Measurements from ENCODE around the gene ADAM12. TPM values are rescaled to one million over a fixed set of nuclear protein-coding genes. Genes with fewer than 3 reads are reported as not detected.

The ADAM12 gene
- total RNA-seq, 3 donors from 2014 or later: 0.34 to 0.87 (median 0.51) TPM

- no peaks in the 10 kb centered on the region for H3K9me3 Mint-ChIP-seq
- ATAC-seq: no peak
- H3K36me3 Mint-ChIP-seq (ENCODE audit: insufficient read depth): no peaks in the 10 kb centered on the region
- H3K27me3 Mint-ChIP-seq (ENCODE audit: low read depth): no peaks in the 10 kb centered on the region
- H3K4me3 Mint-ChIP-seq: no peak overlapping the region
- DNase-seq: no peak
- H3K4me1 Mint-ChIP-seq (ENCODE audit: low read depth): no peaks in the 10 kb centered on the region
Measured at GRCh38 chr10:126081841-126082466, 306.3 kb downstream of the ADAM12 start.

- DNase-seq (no peak), ATAC-seq (no peak)
- Mint-ChIP-seq H3K36me3 (ENCODE audit: insufficient read depth) (no peaks in the 10 kb centered on the region), H3K9me3 (no peaks in the 10 kb centered on the region), H3K27me3 (ENCODE audit: low read depth) (no peaks in the 10 kb centered on the region), H3K4me1 (ENCODE audit: low read depth) (no peaks in the 10 kb centered on the region), H3K4me3 (no peak overlapping the region)
Measured at GRCh38 chr10:126080879-126081411, 307.3 kb downstream of the ADAM12 start.

GRCh38 chr10:126080291-126080825, 307.9 kb downstream of the ADAM12 start:
- Mint-ChIP-seq H3K4me3 (no peak overlapping the region), H3K4me1 (ENCODE audit: low read depth) (no peaks in the 10 kb centered on the region), H3K9me3 (no peaks in the 10 kb centered on the region), H3K36me3 (ENCODE audit: insufficient read depth) (no peaks in the 10 kb centered on the region), H3K27me3 (ENCODE audit: low read depth) (no peaks in the 10 kb centered on the region)
- DNase-seq (no peak), ATAC-seq (no peak)

DNA sequence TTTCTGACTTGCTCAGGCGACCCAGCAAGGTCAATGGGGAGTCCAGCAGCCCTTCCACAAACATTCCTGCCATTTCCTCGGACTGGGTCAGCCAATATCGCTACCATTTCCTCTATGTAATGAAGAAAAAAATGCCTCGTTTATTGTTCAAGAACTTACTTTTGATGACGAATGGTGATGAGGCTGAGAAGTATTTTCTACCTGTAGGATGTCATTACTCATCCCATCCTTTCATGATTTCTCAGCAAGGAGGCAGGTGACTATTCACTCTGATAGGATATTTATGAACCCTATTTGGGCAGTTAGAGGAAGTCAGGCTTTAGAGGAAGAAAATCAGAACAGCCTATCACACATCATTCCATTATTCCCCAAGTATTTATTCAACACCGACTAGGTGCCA, 313.3 kb downstream of the ADAM12 start:
- DNase-seq: no peak
- Mint-ChIP-seq H3K4me1 (ENCODE audit: low read depth) (no peaks in the 10 kb centered on the region), H3K27me3 (ENCODE audit: low read depth) (peaks cover 2% of the 10 kb centered on the region), H3K4me3 (no peak overlapping the region), H3K36me3 (ENCODE audit: insufficient read depth) (no peaks in the 10 kb centered on the region), H3K9me3 (no peaks in the 10 kb centered on the region)
- ATAC-seq: no peak

DNA sequence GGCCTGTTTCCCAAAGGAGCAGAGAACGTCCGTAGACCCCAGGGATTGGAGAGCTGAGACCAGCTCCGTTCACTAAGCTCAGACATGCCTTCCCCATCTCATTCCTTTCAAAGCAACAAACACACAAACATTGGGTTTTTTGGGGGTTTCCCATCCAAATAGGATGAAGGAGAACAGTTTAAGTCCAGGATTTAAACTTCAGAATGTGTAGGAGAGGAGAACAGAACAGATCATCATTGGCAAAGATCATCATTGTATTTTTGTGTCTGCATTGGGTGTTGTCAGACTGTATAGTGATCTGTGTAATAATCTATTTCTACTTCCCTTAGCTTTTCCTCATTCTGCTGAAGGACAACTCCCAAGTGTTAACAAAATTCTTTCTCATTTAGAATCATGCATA, 314.0 kb downstream of the ADAM12 start:
- H3K9me3 Mint-ChIP-seq: no peaks in the 10 kb centered on the region
- DNase-seq: no peak
- peaks cover 2% of the 10 kb centered on the region for H3K27me3 Mint-ChIP-seq (ENCODE audit: low read depth)
- H3K36me3 Mint-ChIP-seq (ENCODE audit: insufficient read depth): no peaks in the 10 kb centered on the region
- no peaks in the 10 kb centered on the region for H3K4me1 Mint-ChIP-seq (ENCODE audit: low read depth)
- no peak overlapping the region for H3K4me3 Mint-ChIP-seq
- ATAC-seq: no peak

GRCh38 chr10:126073606-126074005, 314.7 kb downstream of the ADAM12 start:
- Mint-ChIP-seq H3K36me3 (ENCODE audit: insufficient read depth) (no peaks in the 10 kb centered on the region), H3K4me3 (no peak overlapping the region), H3K27me3 (ENCODE audit: low read depth) (peaks cover 2% of the 10 kb centered on the region), H3K9me3 (no peaks in the 10 kb centered on the region), H3K4me1 (ENCODE audit: low read depth) (no peaks in the 10 kb centered on the region)
- DNase-seq: no peak
- no peak for ATAC-seq

GRCh38 chr10:126072622-126073021, 315.7 kb downstream of the ADAM12 start:
- Mint-ChIP-seq H3K36me3 (ENCODE audit: insufficient read depth) (no peaks in the 10 kb centered on the region), H3K4me1 (ENCODE audit: low read depth) (no peaks in the 10 kb centered on the region), H3K9me3 (no peaks in the 10 kb centered on the region), H3K27me3 (ENCODE audit: low read depth) (peaks cover 2% of the 10 kb centered on the region), H3K4me3 (no peak overlapping the region)
- no peak for ATAC-seq
- no peak for DNase-seq

DNA sequence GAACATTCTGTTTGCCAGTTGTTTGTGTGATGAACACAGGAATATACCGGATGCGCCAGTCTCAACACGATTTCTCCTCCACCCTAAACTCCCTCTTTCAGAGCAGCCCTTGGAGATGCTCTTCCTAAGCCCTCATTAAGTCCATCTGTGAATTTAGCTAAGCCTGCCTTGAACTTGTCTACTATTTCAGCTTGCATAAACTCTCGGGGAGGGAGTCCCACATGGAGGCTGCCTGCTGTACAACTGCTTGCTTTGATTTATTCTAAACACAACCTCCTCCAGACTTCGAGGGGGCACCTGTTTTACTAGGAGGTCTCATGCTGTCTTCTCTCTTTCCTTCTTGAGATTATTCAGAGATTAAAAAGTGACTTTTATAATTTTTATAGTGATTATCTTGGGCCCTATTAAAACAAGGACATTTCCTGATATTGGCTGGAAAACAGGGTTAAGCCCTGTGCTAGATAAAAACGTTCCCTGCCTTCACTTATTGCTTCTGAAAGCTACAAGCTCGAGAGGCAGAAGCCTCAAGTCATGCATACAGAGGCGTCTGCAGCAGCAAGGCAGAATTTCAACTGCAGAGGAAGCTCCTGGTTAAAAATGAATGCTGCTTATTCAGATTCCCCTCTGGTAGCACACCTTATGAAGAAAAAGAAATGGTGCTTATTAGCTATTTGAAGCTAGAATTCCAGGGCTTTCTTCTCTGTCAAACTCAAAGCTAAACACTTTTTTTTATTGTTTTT, 317.6 kb downstream of the ADAM12 start:
- Mint-ChIP-seq H3K36me3 (ENCODE audit: insufficient read depth) (no peaks in the 10 kb centered on the region), H3K4me1 (ENCODE audit: low read depth) (no peaks in the 10 kb centered on the region), H3K27me3 (ENCODE audit: low read depth) (peaks cover 2% of the 10 kb centered on the region), H3K9me3 (no peaks in the 10 kb centered on the region), H3K4me3 (no peak overlapping the region)
- DNase-seq: no peak
- no peak for ATAC-seq

DNA sequence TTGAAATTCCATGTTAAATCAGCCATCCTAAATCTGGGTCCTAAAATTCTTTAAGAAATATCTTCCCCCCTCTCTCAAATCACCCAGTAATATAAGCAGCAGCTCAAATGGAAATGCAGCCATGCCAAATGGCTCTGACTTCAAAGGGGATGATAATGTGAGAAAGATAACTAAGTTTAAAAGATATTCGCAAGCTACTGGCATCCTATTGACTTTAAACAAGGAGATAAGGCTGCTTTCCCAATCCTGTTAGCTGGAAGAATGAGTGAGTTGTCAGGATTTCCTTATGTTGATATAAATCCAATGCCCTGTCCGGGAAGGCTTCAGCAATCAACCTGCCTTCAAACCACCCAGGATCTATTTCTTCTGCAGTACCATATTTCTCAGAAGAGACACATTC, 320.0 kb downstream of the ADAM12 start:
- no peaks in the 10 kb centered on the region for H3K4me1 Mint-ChIP-seq (ENCODE audit: low read depth)
- no peaks in the 10 kb centered on the region for H3K36me3 Mint-ChIP-seq (ENCODE audit: insufficient read depth)
- no peak overlapping the region for H3K4me3 Mint-ChIP-seq
- peaks cover 2% of the 10 kb centered on the region for H3K27me3 Mint-ChIP-seq (ENCODE audit: low read depth)
- no peaks in the 10 kb centered on the region for H3K9me3 Mint-ChIP-seq
- DNase-seq: no peak
- no peak for ATAC-seq

GRCh38 chr10:126066456-126066855, 321.8 kb downstream of the ADAM12 start:
- no peaks in the 10 kb centered on the region for H3K4me1 Mint-ChIP-seq (ENCODE audit: low read depth)
- no peak for DNase-seq
- H3K4me3 Mint-ChIP-seq: no peak overlapping the region
- H3K27me3 Mint-ChIP-seq (ENCODE audit: low read depth): peaks cover 2% of the 10 kb centered on the region
- H3K36me3 Mint-ChIP-seq (ENCODE audit: insufficient read depth): no peaks in the 10 kb centered on the region
- no peak for ATAC-seq
- H3K9me3 Mint-ChIP-seq: no peaks in the 10 kb centered on the region

DNA sequence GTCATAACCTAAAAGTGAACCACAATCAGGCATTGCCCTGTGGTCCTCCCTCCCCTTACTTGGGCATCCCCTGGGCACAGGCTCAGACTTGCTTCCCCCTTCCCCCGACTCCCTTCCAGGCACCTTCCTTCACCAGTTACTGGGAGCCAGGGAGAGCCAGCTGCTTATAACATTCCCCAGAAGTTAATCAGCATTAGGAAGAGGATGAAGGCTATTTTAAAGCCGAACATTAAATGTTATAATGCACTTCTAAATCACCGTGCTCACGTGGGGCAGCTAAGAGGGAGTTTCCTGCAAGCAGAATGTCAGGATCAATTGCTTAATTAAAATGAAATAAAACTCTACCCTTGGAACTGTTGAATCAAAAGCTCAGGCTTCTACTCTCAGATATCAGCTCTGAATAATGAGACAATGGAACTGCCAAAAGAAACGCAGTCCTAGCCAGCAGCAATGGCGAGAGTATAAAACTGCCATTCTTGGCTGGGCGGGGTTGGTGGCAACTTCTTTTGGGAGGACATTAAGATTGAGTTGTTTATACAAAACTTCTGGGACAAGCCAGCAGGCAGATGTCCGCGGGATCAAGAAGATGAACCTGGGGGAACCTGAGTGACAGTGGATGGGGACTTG, 322.4 kb downstream of the ADAM12 start:
- Mint-ChIP-seq H3K27me3 (ENCODE audit: low read depth) (no peaks in the 10 kb centered on the region), H3K4me1 (ENCODE audit: low read depth) (no peaks in the 10 kb centered on the region), H3K9me3 (no peaks in the 10 kb centered on the region), H3K36me3 (ENCODE audit: insufficient read depth) (no peaks in the 10 kb centered on the region), H3K4me3 (no peak overlapping the region)
- ATAC-seq (no peak), DNase-seq (no peak)

- H3K9me3 Mint-ChIP-seq: no peaks in the 10 kb centered on the region
- H3K27me3 Mint-ChIP-seq (ENCODE audit: low read depth): no peaks in the 10 kb centered on the region
- ATAC-seq: no peak
- H3K4me3 Mint-ChIP-seq: no peak overlapping the region
- DNase-seq: no peak
- H3K4me1 Mint-ChIP-seq (ENCODE audit: low read depth): no peaks in the 10 kb centered on the region
- H3K36me3 Mint-ChIP-seq (ENCODE audit: insufficient read depth): no peaks in the 10 kb centered on the region
Measured at GRCh38 chr10:126064512-126064911, 323.8 kb downstream of the ADAM12 start.

DNA sequence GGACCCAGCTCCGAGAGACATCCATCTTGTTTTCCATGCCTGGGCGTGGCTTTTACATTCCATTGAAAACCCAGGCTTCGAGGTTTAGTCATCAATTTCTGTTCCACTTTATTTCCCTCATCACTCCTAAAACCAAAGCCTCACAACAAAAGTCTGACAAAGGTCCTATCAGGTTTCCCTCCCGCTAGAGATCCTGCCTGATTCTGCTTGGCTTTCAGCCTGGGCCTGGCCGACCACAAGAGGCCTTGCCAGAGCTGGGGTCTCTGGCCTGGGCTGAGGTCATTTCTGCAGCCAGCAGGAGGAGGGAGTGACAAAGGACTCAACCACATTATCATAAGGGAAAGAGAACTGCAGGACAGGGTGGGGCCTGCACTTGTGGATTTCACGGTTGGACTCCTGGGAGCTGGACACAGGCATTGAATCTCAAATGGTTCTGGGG, 324.9 kb downstream of the ADAM12 start:
- ATAC-seq (no peak), DNase-seq (no peak)
- H3K27me3 Mint-ChIP-seq (ENCODE audit: low read depth): no peaks in the 10 kb centered on the region
- H3K4me1 Mint-ChIP-seq (ENCODE audit: low read depth): no peaks in the 10 kb centered on the region
- H3K9me3 Mint-ChIP-seq: no peaks in the 10 kb centered on the region
- no peaks in the 10 kb centered on the region for H3K36me3 Mint-ChIP-seq (ENCODE audit: insufficient read depth)
- no peak overlapping the region for H3K4me3 Mint-ChIP-seq

GRCh38 chr10:126062131-126063032, 325.9 kb downstream of the ADAM12 start:
- no peaks in the 10 kb centered on the region for H3K4me1 Mint-ChIP-seq (ENCODE audit: low read depth)
- no peaks in the 10 kb centered on the region for H3K9me3 Mint-ChIP-seq
- H3K36me3 Mint-ChIP-seq (ENCODE audit: insufficient read depth): no peaks in the 10 kb centered on the region
- H3K4me3 Mint-ChIP-seq: no peak overlapping the region
- no peak for ATAC-seq
- DNase-seq: no peak
- no peaks in the 10 kb centered on the region for H3K27me3 Mint-ChIP-seq (ENCODE audit: low read depth)

Measured in activated T-cell treated with anti-CD3 and anti-CD28 coated beads, Interleukin-2, amount 50 U/mL, for 4 hours (primary cell).